ENCODE results near the gene ZSWIM5.
"Not testable (repeated sequence)": the region's sequence is repeated elsewhere in the genome, so short reads cannot be mapped to it uniquely, and the experiment has no call there.

ZSWIM5 gene

GRCh38 chr1:44995467-44996238 is 210.8 kb downstream of the ZSWIM5 start:
- Histone ChIP-seq H2AFZ (ENCODE audit: low read depth) (no peak overlapping the region), H3K4me2 (no peak overlapping the region), H3K4me3 (IDR thresholded peaks at IDR 0.05; ENCODE audit: insufficient read depth, low read depth, low read length) (no peak overlapping the region), H3K36me3 (ENCODE audit: insufficient read depth) (no peaks in the 10 kb centered on the region), H3K27ac (no peak overlapping the region), H3K27me3 (ENCODE audit: insufficient read depth, low read depth) (no peaks in the 10 kb centered on the region), H3K79me2 (ENCODE audit: insufficient read depth, low read depth) (no peaks in the 10 kb centered on the region), H3K4me1 (ENCODE audit: low read depth, poor library complexity, severe bottlenecking) (no peaks in the 10 kb centered on the region), H3K9ac (no peak overlapping the region), H4K20me1 (ENCODE audit: insufficient read depth) (no peaks in the 10 kb centered on the region)
- TF ChIP-seq CTCF (conservative IDR thresholded peaks at IDR 0.05; ENCODE audit: low read depth, low read length) = no peak

- H3K4me3 ChIP-seq (IDR thresholded peaks at IDR 0.05; ENCODE audit: insufficient read depth, low read depth, low read length) = no peak overlapping the region
- no peak for TF ChIP-seq CTCF (conservative IDR thresholded peaks at IDR 0.05; ENCODE audit: low read depth, low read length)
- H3K27ac ChIP-seq = no peak overlapping the region
- no peaks in the 10 kb centered on the region for H3K79me2 ChIP-seq (ENCODE audit: insufficient read depth, low read depth)
- no peak overlapping the region for H2AFZ ChIP-seq (ENCODE audit: low read depth)
- no peaks in the 10 kb centered on the region for H4K20me1 ChIP-seq (ENCODE audit: insufficient read depth)
- no peak overlapping the region for H3K4me2 ChIP-seq
- no peaks in the 10 kb centered on the region for H3K27me3 ChIP-seq (ENCODE audit: insufficient read depth, low read depth)
- no peaks in the 10 kb centered on the region for H3K36me3 ChIP-seq (ENCODE audit: insufficient read depth)
- H3K4me1 ChIP-seq (ENCODE audit: low read depth, poor library complexity, severe bottlenecking) = no peaks in the 10 kb centered on the region
- no peak overlapping the region for H3K9ac ChIP-seq
These were observed 212.0 kb downstream of the ZSWIM5 start for GRCh38 chr1:44994309-44994898.

GRCh38 chr1:44988531-44989156 is 217.8 kb downstream of the ZSWIM5 start:
- no peak for TF ChIP-seq CTCF (conservative IDR thresholded peaks at IDR 0.05; ENCODE audit: low read depth, low read length)
- Histone ChIP-seq H3K4me1 (ENCODE audit: low read depth, poor library complexity, severe bottlenecking) (peaks cover 11% of the 10 kb centered on the region), H3K79me2 (ENCODE audit: insufficient read depth, low read depth) (peaks cover 13% of the 10 kb centered on the region; the same call in 1 of the 2 replicates), H3K4me2 (no peak overlapping the region), H3K36me3 (ENCODE audit: insufficient read depth) (no peaks in the 10 kb centered on the region), H4K20me1 (ENCODE audit: insufficient read depth) (no peaks in the 10 kb centered on the region), H3K4me3 (IDR thresholded peaks at IDR 0.05; ENCODE audit: insufficient read depth, low read depth, low read length) (no peak overlapping the region), H3K27ac (no peak overlapping the region), H2AFZ (ENCODE audit: low read depth) (no peak overlapping the region), H3K27me3 (ENCODE audit: insufficient read depth, low read depth) (no peaks in the 10 kb centered on the region), H3K9ac (no peak overlapping the region)

- Histone ChIP-seq H2AFZ (ENCODE audit: low read depth) (peak overlapping the region; percentile 100), H3K4me3 (IDR thresholded peaks at IDR 0.05; ENCODE audit: insufficient read depth, low read depth, low read length) (no peak overlapping the region), H3K79me2 (ENCODE audit: insufficient read depth, low read depth) (peaks cover 22% of the 10 kb centered on the region; the same call in 1 of the 2 replicates), H3K27me3 (ENCODE audit: insufficient read depth, low read depth) (no peaks in the 10 kb centered on the region), H3K36me3 (ENCODE audit: insufficient read depth) (no peaks in the 10 kb centered on the region), H3K4me2 (peak overlapping the region; percentile 92), H3K9ac (peak overlapping the region; percentile 58), H3K4me1 (ENCODE audit: low read depth, poor library complexity, severe bottlenecking) (peaks cover 11% of the 10 kb centered on the region), H4K20me1 (ENCODE audit: insufficient read depth) (no peaks in the 10 kb centered on the region), H3K27ac (peak overlapping the region; percentile 56)
- TF ChIP-seq CTCF (conservative IDR thresholded peaks at IDR 0.05; ENCODE audit: low read depth, low read length) = no peak
These were observed 220.6 kb downstream of the ZSWIM5 start for GRCh38 chr1:44985747-44986359.

GRCh38 chr1:44977372-44977771 is 229.0 kb downstream of the ZSWIM5 start:
- H4K20me1 ChIP-seq (ENCODE audit: insufficient read depth); H2AFZ ChIP-seq (ENCODE audit: low read depth); H3K27me3 ChIP-seq (ENCODE audit: insufficient read depth, low read depth); H3K4me3 ChIP-seq (IDR thresholded peaks at IDR 0.05; ENCODE audit: insufficient read depth, low read depth, low read length); H3K27ac ChIP-seq; H3K4me2 ChIP-seq; H3K36me3 ChIP-seq (ENCODE audit: insufficient read depth); H3K9ac ChIP-seq: not testable (repeated sequence)
- Histone ChIP-seq H3K79me2 (ENCODE audit: insufficient read depth, low read depth) (peaks cover 12% of the 10 kb centered on the region; the same call in 1 of the 2 replicates), H3K4me1 (ENCODE audit: low read depth, poor library complexity, severe bottlenecking) (peaks cover 24% of the 10 kb centered on the region)

Data from KMS-11 (cell line).